ENCODE measurements around the gene PHLDA3. TPM values are rescaled to one million over a fixed set of nuclear protein-coding genes. Genes with fewer than 3 reads are reported as not detected.
"Not testable (repeated sequence)": the region's sequence is repeated elsewhere in the genome, so short reads cannot be mapped to it uniquely, and the experiment has no call there.

The PHLDA3 gene
- total RNA-seq, 1 experiment from 2014 or later = 126 TPM

DNA sequence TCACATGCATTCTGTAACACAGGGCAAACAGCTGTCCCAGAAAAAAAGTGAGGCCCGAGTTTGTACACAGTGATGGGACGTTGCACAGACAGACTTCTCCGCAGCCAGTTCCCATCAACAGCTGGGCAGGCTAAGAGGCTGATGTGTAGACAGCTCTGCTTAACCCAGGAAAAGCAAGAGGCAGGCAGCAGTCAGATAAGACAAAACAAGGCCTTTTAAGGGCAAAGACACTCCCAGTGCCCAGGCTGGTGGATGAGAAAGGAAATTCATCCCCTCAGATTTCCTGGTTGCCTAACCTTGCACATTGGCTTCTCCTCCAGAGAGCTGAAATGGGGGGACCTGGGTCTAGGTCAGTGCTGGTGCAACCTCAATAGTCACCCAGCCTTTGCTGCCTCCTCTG is 17.2 kb upstream of the PHLDA3 start:
- DNase-seq (ENCODE audit: low read depth) = peak; percentile 82

DNA sequence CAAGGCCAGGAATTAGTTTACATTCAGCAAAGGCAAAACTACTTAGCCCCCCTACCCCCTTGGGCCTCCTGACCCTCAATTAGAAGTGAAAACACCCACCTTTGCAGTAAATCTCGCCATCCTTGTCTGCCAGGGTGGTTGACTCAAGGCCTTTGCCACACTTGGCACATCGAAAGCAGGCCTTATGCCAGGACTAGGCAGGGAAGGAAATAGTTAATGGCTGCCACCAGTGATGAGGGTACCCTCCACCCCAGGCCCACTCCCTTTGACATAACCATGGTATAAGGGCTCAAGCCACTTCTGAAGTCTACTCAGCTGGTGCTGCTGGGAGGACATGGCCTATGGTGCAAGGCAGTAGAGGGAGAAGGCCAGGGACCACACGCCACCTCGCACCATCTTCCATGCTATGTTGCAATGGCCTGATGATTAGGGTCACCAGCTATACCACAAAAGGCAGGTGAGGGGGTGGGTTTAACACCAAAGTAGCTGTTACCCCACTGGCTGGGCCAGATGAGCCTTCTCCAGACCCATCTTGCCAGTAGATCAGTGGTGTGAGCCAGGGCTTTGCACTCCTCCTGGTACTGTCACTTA is 16.3 kb upstream of the PHLDA3 start:
- DNase-seq (ENCODE audit: low read depth) = no peak

DNA sequence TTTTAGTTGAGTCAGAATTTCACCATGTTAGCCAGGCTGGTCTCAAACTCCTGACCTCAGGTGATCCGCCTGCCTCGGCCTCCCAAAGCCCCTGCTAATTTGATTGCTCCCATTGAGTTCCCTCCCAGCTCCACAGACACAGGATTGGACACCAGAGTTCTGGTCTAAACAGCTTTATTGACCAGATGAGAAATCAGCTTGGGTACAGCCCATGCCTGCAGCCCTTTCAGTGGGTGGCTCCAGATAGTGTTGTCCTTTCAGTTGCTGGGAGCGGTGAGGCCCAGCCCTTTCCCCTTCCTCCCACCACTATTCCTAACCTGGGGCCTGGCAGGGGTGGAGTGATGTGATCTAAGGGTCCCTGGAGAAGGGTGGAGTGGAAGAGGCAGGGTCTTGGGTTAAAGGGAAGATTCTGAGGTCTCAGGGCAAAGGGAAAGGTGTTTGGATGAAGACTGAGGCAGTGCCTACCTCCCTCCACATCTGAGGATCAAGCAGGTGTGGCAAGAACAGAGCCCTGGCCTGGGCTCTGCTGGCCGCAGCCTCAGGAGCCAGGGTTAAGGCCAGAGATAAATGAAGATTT is 14.5 kb upstream of the PHLDA3 start:
- DNase-seq (ENCODE audit: low read depth) = no peak

GRCh38 chr1:201482755-201483154 is 13.8 kb upstream of the PHLDA3 start:
- no peak for DNase-seq (ENCODE audit: low read depth)

- DNase-seq (ENCODE audit: low read depth) = peak; percentile 64
Measured at GRCh38 chr1:201481761-201482493, 12.9 kb upstream of the PHLDA3 start.

DNA sequence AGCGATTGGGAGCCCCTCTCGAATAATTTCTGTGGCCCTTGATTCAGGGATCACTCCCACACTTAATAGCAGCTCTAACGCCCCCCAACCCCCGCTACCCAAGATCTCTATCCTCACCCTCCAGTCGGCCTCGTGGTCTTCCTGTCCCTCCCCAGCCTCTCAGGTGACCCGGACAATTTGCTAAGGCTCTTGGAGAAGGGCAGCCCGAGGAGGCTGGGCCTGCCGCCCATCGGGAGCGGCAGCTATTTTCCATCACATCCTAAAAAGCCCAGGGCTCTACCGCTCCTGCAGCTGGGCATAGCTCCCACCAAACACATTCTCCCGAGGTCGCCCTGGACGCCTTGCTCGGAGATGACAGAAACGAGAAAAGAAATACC is 12.0 kb upstream of the PHLDA3 start:
- DNase-seq (ENCODE audit: low read depth) = no peak

- peak; percentile 91 for DNase-seq (ENCODE audit: low read depth)
Measured at GRCh38 chr1:201480231-201481003, 11.4 kb upstream of the PHLDA3 start.

- no peak for DNase-seq (ENCODE audit: low read depth)
Measured at GRCh38 chr1:201479201-201479730, 10.3 kb upstream of the PHLDA3 start.

DNA sequence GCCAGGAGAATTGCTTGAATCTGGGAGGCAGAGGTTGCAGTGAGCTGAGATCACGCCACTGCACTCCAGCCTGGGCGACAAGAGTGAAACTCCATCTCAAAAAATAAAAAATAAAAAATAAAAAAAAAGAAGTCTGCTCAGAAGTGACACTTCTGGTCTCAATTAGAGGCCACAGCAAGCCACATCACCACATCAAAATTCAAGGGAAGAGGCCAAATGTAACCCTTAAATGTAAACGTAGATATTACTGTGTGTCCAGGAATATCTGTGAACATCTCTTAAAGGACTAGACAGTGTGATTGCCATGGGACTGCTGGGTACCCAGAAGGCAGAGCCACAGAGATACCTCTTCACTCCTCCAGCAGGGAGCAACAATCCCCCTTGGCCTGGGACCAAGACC is 9.7 kb upstream of the PHLDA3 start:
- DNase-seq (ENCODE audit: low read depth) = not testable (repeated sequence)

DNA sequence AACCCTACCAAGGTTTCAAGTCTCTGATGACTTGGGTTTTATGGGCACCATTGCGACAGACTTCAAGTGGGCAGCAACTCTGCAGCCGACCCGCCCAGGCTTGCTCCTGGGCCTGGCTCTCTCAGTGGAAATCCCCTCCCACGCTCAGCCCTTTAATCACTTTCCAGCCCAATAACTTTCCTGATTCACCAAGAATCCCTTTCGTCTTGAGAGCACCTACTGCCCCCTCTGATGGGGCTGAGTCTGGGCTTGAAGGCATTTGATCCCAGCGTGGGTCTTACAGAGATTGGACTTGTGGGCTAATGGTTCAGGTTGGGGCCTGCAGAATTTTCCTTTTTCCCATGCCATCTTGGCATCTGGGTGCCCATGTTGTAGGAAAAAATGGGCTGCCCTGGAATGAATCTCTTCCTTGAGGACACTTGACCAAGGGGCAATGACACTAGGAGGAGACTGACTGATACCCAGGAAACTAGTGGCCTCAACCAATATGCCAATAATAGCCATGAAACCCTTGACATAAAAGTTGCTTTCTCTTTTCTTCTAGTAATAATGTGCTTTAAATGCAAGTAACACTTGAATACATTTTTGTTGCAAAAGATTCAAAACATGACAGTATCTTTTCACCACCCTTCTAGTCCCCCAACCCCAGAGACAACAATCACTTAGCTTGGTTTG is 7.8 kb upstream of the PHLDA3 start:
- DNase-seq (ENCODE audit: low read depth) = no peak

- no peak for DNase-seq (ENCODE audit: low read depth)
Measured at GRCh38 chr1:201475915-201476669, 7.1 kb upstream of the PHLDA3 start.

DNA sequence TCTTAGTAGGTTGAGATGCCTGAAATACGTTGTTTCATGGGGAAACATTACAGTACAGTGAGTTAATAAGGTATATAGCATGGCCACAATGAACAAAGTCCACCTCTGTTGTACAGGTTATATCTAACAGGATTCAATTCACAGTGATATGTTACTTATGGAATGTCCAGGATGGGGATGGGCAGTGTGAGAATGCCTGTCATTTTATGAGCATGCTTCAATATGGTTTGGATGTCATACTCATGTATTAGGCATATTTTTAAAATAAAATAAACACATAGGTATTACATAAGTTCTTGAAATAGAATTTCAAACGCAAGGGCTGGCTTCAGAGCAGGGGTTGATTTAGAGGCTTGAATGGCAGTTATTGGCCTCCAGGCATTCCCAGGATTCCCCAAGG is 6.1 kb upstream of the PHLDA3 start:
- DNase-seq (ENCODE audit: low read depth) = no peak

DNA sequence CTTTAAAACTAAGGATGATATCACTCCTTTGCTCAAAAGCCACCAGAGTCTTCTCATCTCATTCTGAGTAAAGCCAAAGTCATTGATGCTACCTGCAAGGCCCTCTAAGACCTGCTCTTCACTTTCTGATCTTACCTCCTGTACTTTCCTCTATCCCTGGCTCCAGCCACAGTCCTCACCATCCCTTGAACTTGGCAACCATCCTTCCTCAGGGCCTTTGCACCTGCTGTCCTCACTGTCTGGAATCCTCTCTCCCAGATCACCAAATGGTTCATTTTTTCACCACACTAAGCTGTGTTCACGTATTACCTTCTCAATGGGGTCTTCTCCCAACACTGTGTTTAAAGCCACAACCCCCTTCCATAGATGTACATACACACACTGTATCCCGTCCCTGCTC is 4.3 kb upstream of the PHLDA3 start:
- DNase-seq (ENCODE audit: low read depth) = no peak

DNA sequence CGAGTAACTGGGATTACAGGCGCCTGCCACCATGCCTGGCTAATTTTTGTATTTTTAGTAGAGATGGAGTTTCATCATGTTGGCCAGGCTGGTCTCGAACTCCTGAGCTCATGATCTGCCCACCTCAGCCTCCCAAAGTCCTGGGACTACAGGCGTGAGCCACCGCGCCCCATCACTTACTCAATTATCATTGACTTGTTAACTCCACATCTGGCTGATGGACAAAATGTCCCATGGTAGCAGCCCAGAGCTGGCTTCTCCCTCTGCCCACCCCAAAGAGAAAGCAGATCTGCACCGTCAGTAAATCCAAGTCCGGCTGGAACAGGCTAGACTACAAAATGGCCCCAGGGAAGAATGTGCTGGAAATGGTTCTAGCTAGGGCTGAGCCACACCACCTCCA is 3.3 kb upstream of the PHLDA3 start:
- not testable (repeated sequence) for DNase-seq (ENCODE audit: low read depth)

DNA sequence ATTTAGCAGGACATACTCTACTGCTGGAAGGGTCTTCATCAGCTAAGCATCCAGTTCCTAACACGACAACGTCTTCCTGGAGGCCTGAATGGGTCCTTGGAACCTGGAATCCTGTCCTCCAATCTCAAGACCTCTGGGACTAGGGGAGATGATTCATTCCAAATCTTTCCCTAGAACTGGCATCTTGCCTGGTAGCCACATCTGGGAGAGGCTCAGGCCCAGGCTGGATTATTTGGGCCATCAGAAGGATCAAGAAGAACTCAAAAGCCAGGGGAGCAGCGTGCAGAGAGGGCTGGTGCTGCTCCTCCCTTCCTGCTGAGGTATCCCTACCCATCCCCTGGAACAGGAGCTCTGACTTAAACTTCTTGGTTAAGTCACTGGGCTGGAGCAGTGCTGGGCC is 2.8 kb upstream of the PHLDA3 start:
- peak; percentile 84 for DNase-seq (ENCODE audit: low read depth)

- DNase-seq (ENCODE audit: low read depth) = no peak
Measured at GRCh38 chr1:201470581-201470980, 1.6 kb upstream of the PHLDA3 start.

DNA sequence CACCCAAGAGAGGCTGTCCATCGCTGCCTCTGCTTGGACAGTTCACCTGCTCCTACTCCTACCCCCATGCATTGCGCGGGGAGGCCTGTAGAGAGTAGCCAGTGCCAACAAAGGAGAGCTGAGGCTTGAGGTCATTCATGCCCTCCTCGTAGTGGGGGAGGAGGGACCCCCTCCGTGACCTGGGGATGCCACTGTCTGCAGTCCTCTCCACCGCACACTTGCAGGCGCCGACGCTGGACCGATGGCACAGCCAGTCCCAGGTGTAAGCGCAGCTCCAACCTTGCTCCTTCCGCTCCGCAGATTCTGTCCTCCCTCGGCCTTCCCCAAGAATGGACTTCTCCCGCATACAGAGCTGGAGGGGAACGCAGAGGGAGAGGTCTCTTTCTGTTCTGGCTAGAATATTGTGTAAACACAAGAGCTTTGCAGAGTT is 672 bp upstream of the PHLDA3 start:
- no peak for DNase-seq (ENCODE audit: low read depth)

- DNase-seq (ENCODE audit: low read depth) = peak; percentile 30
Measured at GRCh38 chr1:201468501-201468843, 516 bp downstream of the PHLDA3 start.

GRCh38 chr1:201466492-201466891 is 2.5 kb downstream of the PHLDA3 start:
- DNase-seq (ENCODE audit: low read depth) = peak; percentile 48

DNA sequence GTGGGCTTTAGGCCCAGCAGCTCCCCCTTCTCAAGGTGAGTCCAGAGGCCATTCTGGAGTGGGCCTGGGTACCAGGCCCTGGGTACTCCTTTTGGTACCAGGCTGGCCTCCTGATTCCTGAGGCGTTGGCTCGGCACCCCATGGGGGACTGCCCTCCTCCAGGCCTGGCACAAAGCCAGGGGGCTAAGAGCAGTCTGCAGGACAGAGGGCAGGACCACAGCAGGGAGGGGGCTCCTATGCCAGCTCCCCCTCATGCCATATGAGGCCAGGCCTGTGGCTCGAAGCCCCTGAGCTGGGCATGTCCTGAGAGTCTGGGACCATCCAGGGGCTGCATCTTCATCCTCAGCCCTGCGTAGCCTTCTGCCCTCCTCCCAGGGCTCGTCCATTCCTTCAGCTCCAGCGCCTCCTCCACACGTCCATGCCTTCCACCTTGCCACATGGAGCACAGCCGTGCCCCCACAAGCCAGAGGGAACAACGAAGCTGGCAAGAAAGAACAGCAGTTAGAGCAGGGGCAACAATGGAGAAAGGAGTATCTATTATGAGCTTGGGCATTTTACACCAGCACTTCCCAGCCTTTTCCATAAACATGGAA is 3.2 kb downstream of the PHLDA3 start:
- DNase-seq (ENCODE audit: low read depth) = no peak
